GM12872 (cell line): ENCODE data around the gene SOAT2.

Experiments
- CTCF ChIP-seq: IDR thresholded peaks from 3 replicates; pipeline ENCODE4 v1.5.1; 2011; ENCODE audit warnings: low read depth, mild to moderate bottlenecking, low read length, moderate library complexity; ENCODE audit not compliant: insufficient read depth

The SOAT2 gene

GRCh38 chr12:53096089-53096741, 7.1 kb upstream of the SOAT2 start:
- no peak for TF ChIP-seq CTCF

- no peak for TF ChIP-seq CTCF
Measured at GRCh38 chr12:53096759-53097158, 6.5 kb upstream of the SOAT2 start.

- TF ChIP-seq CTCF: no peak
Measured at GRCh38 chr12:53097207-53097563, 6.1 kb upstream of the SOAT2 start.

- TF ChIP-seq CTCF: no peak
Measured at GRCh38 chr12:53097564-53098353, 5.5 kb upstream of the SOAT2 start, which contains the start of gene IGFBP6. IGFBP6 (plus strand) TSS chr12:53097667; CDS start chr12:53097718, 51 bp downstream.

- TF ChIP-seq CTCF: no peak
Measured at GRCh38 chr12:53098354-53098981, 4.8 kb upstream of the SOAT2 start.

GRCh38 chr12:53099071-53099882, 4.0 kb upstream of the SOAT2 start:
- TF ChIP-seq CTCF: peak; percentile 92
